ENCODE data around the gene GPSM3.
A peak's percentile ranks its signal among the peaks of the same experiment; 100 is the strongest.

GPSM3 gene

DNA sequence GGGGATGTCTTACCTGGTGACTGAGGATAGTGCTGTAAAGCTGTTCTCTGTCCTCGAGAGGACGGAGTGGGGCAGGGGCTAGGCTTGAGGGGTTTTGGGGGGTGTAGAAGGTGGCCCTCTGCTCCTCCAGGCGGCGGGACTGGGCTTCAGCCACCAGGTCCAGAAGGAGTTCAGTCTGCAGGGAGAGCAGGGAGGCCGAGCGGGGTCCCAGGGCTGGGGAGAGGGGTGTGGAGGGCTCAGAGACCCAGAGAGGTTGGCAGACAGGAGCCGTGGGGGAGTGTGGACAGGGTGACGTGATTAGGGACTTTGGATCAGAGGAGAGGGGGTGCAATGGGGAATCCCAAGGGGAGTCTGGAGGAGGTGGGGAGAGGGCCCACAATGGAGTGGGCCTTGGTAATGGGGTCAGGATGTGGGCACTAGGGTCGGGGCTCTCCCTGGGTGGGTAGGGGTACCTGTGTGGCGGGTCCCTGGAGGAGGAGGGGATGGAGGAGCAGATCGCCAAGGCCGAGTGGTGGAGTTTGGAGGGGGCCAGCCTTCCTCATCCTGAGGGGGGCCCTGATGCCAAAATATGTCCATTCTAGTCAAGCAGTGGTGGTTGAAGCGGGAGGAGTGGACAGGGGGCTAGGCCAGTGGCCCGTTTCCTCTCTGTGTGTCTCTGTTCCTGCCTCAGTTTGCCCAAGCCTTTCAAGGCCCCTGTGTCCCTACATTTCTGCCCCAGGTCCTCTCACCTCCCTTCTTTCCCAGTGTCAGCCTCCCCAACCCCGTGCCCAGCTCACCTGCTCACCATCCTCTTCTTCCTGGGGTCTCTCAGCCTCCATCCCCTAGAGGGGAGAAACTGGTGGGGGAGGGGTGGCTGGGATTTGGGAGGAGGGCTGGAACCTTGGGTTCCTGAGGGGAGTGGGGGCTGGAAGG lies 491 bp downstream of the GPSM3 start:
- Histone ChIP-seq H3K4me3 (ENCODE audit: insufficient read depth, low read length, poor library complexity, severe bottlenecking) (peak overlapping the region; percentile 60), H3K36me3 (ENCODE audit: low read length) (no peaks in the 10 kb centered on the region), H3K9me3 (ENCODE audit: insufficient read depth, low read length) (no peaks in the 10 kb centered on the region), H3K4me2 (ENCODE audit: low read depth, low read length, poor library complexity, severe bottlenecking) (peak overlapping the region; percentile 95), H4K20me1 (ENCODE audit: low read depth, low read length) (no peaks in the 10 kb centered on the region), H3K79me2 (ENCODE audit: insufficient read depth, low read length) (peaks cover 30% of the 10 kb centered on the region), H2AFZ (ENCODE audit: low read depth, low read length, severe bottlenecking) (peak overlapping the region; percentile 66), H3K9ac (ENCODE audit: low read length) (peak overlapping the region; percentile 91), H3K27ac (ENCODE audit: low read depth, low read length) (peak overlapping the region; percentile 87), H3K27me3 (ENCODE audit: low read length) (no peaks in the 10 kb centered on the region), H3K9me2 (replicated peaks; ENCODE audit: insufficient read depth, low read length) (no peaks in the 10 kb centered on the region), H3F3A (ENCODE audit: insufficient read depth) (peaks cover 40% of the 10 kb centered on the region)
- no peak for TF ChIP-seq EZH2phosphoT487 (conservative IDR thresholded peaks at IDR 0.05; ENCODE audit: low read length)
- TF ChIP-seq, protein P1, sequence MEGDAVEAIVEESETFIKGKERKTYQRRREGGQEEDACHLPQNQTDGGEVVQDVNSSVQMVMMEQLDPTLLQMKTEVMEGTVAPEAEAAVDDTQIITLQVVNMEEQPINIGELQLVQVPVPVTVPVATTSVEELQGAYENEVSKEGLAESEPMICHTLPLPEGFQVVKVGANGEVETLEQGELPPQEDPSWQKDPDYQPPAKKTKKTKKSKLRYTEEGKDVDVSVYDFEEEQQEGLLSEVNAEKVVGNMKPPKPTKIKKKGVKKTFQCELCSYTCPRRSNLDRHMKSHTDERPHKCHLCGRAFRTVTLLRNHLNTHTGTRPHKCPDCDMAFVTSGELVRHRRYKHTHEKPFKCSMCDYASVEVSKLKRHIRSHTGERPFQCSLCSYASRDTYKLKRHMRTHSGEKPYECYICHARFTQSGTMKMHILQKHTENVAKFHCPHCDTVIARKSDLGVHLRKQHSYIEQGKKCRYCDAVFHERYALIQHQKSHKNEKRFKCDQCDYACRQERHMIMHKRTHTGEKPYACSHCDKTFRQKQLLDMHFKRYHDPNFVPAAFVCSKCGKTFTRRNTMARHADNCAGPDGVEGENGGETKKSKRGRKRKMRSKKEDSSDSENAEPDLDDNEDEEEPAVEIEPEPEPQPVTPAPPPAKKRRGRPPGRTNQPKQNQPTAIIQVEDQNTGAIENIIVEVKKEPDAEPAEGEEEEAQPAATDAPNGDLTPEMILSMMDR (IDR thresholded peaks at IDR 0.05; ENCODE audit: insufficient read depth, low read length, poor library complexity, severe bottlenecking) = no peak

DNA sequence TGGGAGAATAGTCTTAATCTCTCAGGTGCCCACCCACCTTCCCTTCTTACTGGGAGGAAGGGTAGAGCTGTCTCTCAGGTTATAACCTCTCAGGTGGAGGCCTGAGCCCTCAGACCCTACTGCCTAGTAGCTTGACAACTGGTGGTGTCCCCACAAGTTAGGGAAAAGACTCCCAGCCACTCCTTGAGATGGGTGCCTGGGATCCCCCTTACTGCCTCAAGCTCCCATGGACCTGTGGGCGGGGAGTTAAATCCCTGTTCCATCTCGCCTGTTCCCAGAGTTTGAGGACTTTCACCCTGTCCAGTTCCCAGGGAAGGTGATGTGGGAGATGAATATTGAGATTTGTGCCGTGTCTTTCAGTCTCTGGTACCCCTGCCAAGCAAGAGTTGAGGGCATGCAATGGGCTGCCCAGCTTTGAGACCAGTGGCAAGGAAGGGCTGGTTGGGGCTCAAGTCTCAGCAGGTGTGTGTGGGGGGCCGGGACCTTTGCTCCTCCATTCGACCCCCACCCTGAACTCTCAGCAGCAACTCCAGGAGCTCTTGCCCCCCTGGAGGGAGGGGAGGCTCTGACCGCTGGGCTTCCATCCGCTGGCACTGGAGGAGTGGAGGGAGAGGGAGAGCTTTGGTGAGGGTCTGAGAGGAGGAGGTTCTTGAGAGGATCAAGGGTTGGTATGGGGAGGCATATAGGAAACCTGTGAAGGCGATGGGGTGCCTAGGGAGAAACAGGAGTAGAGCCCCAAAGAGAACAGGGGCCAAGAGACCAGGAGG lies 1.3 kb downstream of the GPSM3 start:
- peak overlapping the region; percentile 95 for H3K4me2 ChIP-seq (ENCODE audit: low read depth, low read length, poor library complexity, severe bottlenecking)
- peak overlapping the region; percentile 91 for H3K9ac ChIP-seq (ENCODE audit: low read length)
- no peaks in the 10 kb centered on the region for H3K9me3 ChIP-seq (ENCODE audit: insufficient read depth, low read length)
- H3K27ac ChIP-seq (ENCODE audit: low read depth, low read length) = peak overlapping the region; percentile 87
- no peaks in the 10 kb centered on the region for H4K20me1 ChIP-seq (ENCODE audit: low read depth, low read length)
- no peaks in the 10 kb centered on the region for H3K9me2 ChIP-seq (replicated peaks; ENCODE audit: insufficient read depth, low read length)
- TF ChIP-seq EZH2phosphoT487 (conservative IDR thresholded peaks at IDR 0.05; ENCODE audit: low read length) = no peak
- TF ChIP-seq, protein P1 (IDR thresholded peaks at IDR 0.05; ENCODE audit: insufficient read depth, low read length, poor library complexity, severe bottlenecking) = no peak
- peaks cover 32% of the 10 kb centered on the region for H3F3A ChIP-seq (ENCODE audit: insufficient read depth)
- no peaks in the 10 kb centered on the region for H3K27me3 ChIP-seq (ENCODE audit: low read length)
- peaks cover 30% of the 10 kb centered on the region for H3K79me2 ChIP-seq (ENCODE audit: insufficient read depth, low read length)
- H3K4me3 ChIP-seq (ENCODE audit: insufficient read depth, low read length, poor library complexity, severe bottlenecking) = peak overlapping the region; percentile 60
- no peak overlapping the region for H2AFZ ChIP-seq (ENCODE audit: low read depth, low read length, severe bottlenecking)
- no peaks in the 10 kb centered on the region for H3K36me3 ChIP-seq (ENCODE audit: low read length)

DNA sequence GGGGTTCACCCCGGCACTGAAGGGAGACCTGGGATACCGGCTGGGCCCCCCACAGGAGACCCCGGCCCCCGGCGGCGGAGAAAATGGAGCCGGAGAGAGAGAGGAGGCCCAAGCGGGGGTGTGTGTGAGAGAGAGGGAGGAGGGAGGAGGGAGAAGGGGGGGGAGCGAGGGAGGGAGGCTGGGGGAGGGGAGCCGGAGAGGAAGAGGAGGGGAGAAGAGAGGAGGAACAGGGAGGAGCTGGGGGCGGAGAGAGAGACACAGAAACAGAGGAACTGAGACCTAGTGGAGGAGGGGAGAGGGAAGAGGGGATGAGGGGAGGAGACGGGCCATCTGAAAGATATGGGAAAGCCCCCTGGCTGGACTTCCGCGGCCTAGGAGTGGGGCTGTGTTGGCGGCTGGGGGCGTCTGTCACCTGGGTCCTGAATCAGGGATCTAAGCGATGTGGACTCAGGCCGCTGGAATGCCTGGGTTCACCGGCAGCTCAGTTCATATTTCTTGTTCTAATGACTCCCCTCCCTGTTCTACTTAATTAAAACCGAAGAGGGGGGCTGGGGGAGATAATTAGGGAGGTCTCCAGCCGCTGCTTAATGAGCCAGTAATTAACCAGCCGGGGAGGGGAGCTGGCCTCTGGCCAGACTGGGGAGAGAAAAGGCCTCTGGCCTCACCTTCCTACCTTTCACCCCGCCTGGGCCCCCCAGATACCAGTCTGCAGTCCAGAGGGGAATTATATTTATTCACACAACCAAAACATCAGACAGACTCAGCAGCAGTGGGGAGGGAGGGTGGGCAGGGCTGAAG lies 2.2 kb downstream of the GPSM3 start, which contains the start of gene PBX2:
PBX2 (minus strand) TSS at position 149 of the 798 bp plus-strand sequence. CDS start 287 bp downstream, outside the sequence.
- Histone ChIP-seq H3K4me3 (ENCODE audit: insufficient read depth, low read length, poor library complexity, severe bottlenecking) (peak within 1 kb of the TSS; percentile 60), H3K79me2 (ENCODE audit: insufficient read depth, low read length) (peaks cover 30% of the 10 kb centered on the region), H2AFZ (ENCODE audit: low read depth, low read length, severe bottlenecking) (no peak within 1 kb of the TSS), H3K27me3 (ENCODE audit: low read length) (no peaks in the 10 kb centered on the region), H3K36me3 (ENCODE audit: low read length) (no peaks in the 10 kb centered on the region), H3K9me3 (ENCODE audit: insufficient read depth, low read length) (no peaks in the 10 kb centered on the region), H3K27ac (ENCODE audit: low read depth, low read length) (peak within 1 kb of the TSS; percentile 87), H4K20me1 (ENCODE audit: low read depth, low read length) (no peaks in the 10 kb centered on the region), H3F3A (ENCODE audit: insufficient read depth) (peaks cover 30% of the 10 kb centered on the region), H3K4me2 (ENCODE audit: low read depth, low read length, poor library complexity, severe bottlenecking) (peak within 1 kb of the TSS; percentile 95), H3K9ac (ENCODE audit: low read length) (peak within 1 kb of the TSS; percentile 91), H3K9me2 (replicated peaks; ENCODE audit: insufficient read depth, low read length) (no peaks in the 10 kb centered on the region)
- no peak for TF ChIP-seq EZH2phosphoT487 (conservative IDR thresholded peaks at IDR 0.05; ENCODE audit: low read length)
- TF ChIP-seq, protein P1 (IDR thresholded peaks at IDR 0.05; ENCODE audit: insufficient read depth, low read length, poor library complexity, severe bottlenecking) = no peak
